RWPE2 (cell line): Measurements from ENCODE around the gene TBC1D5.

Source experiments
- ATAC-seq: fragments of 200-7000 bp; cut with Tn5 transposase; 3 replicates; pipeline ENCODE4 v1.9.1; 2021; ENCODE audit warnings: low read depth
- DNase-seq: peaks from one replicate; pipeline ENCODE4 v3.0.0-alpha.2; 2020; ENCODE audit warnings: low spot score
- H3K27ac ChIP-seq: fragments of 450-650 bp; 2 replicates; pipeline ENCODE4 v1.5.1; 2017; ENCODE audit warnings: mild to moderate bottlenecking; ENCODE audit not compliant: poor library complexity, severe bottlenecking
- H3K27me3 ChIP-seq: fragments of 250-450 bp; sonication (Bioruptor Pico); 2 replicates; pipeline ENCODE4 v1.5.1; 2021; ENCODE audit warnings: mild to moderate bottlenecking, moderate library complexity; ENCODE audit not compliant: insufficient read depth, poor library complexity, severe bottlenecking
- H3K36me3 ChIP-seq: fragments of 250-450 bp; sonication (Bioruptor Pico); 2 replicates; pipeline ENCODE4 v1.5.1; 2020; ENCODE audit warnings: low read depth, mild to moderate bottlenecking, moderate library complexity
- H3K4me1 ChIP-seq: fragments of 250-450 bp; sonication (Bioruptor Pico); 2 replicates; pipeline ENCODE4 v1.5.1; 2021; ENCODE audit warnings: mild to moderate bottlenecking, moderate library complexity; ENCODE audit not compliant: insufficient read depth, poor library complexity, severe bottlenecking
- H3K4me3 ChIP-seq: fragments of 250-450 bp; sonication (Bioruptor Pico); 2 replicates; pipeline ENCODE4 v1.5.1; 2021; ENCODE audit warnings: mild to moderate bottlenecking, moderate library complexity; ENCODE audit not compliant: severe bottlenecking
- H3K9me3 ChIP-seq: fragments of 250-450 bp; sonication (Bioruptor Pico); 2 replicates; pipeline ENCODE4 v1.5.1; 2021; ENCODE audit warnings: mild to moderate bottlenecking, moderate library complexity; ENCODE audit not compliant: severe bottlenecking
- TF ChIP-seq, protein P1 (sequence below): fragments of 450-650 bp; IDR thresholded peaks from one replicate; pipeline ENCODE4 v1.5.1; 2017; ENCODE audit warnings: mild to moderate bottlenecking, moderate library complexity; ENCODE audit not compliant: poor library complexity, severe bottlenecking

Gene TBC1D5

GRCh38 chr3:17634964-17635363 is 107.5 kb downstream of the TBC1D5 start:
- TF ChIP-seq, protein P1, sequence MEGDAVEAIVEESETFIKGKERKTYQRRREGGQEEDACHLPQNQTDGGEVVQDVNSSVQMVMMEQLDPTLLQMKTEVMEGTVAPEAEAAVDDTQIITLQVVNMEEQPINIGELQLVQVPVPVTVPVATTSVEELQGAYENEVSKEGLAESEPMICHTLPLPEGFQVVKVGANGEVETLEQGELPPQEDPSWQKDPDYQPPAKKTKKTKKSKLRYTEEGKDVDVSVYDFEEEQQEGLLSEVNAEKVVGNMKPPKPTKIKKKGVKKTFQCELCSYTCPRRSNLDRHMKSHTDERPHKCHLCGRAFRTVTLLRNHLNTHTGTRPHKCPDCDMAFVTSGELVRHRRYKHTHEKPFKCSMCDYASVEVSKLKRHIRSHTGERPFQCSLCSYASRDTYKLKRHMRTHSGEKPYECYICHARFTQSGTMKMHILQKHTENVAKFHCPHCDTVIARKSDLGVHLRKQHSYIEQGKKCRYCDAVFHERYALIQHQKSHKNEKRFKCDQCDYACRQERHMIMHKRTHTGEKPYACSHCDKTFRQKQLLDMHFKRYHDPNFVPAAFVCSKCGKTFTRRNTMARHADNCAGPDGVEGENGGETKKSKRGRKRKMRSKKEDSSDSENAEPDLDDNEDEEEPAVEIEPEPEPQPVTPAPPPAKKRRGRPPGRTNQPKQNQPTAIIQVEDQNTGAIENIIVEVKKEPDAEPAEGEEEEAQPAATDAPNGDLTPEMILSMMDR: no peak
- H3K4me3 ChIP-seq: no peak overlapping the region
- no peaks in the 10 kb centered on the region for H3K9me3 ChIP-seq
- no peaks in the 10 kb centered on the region for H3K36me3 ChIP-seq
- DNase-seq: no peak
- ATAC-seq: no peak
- H3K4me1 ChIP-seq: peaks cover 31% of the 10 kb centered on the region
- H3K27ac ChIP-seq: no peak overlapping the region
- H3K27me3 ChIP-seq: no peaks in the 10 kb centered on the region

DNA sequence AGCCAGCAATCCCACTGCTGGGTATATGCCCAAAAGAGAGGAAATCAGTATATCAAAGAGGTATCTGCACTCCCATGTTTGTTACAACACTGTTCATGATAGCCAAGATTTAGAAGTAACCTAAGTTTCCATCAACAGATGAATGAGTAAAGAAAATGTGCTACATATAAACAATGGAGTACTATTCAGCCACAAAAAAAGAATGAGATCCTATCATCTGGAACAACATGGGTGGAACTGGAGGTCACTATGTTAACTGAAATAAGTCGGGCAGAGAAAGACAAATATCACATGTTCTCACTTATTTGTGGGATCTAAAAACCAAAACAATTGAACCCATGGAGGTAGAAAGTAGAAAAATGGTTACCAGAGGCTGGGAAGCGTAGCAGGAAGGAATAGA is 108.2 kb downstream of the TBC1D5 start:
- H3K9me3 ChIP-seq: no peaks in the 10 kb centered on the region
- DNase-seq (no peak), ATAC-seq (no peak)
- H3K4me3 ChIP-seq: no peak overlapping the region
- H3K4me1 ChIP-seq: peaks cover 23% of the 10 kb centered on the region
- TF ChIP-seq, protein P1: no peak
- H3K27me3 ChIP-seq: no peaks in the 10 kb centered on the region
- no peaks in the 10 kb centered on the region for H3K36me3 ChIP-seq
- no peak overlapping the region for H3K27ac ChIP-seq

DNA sequence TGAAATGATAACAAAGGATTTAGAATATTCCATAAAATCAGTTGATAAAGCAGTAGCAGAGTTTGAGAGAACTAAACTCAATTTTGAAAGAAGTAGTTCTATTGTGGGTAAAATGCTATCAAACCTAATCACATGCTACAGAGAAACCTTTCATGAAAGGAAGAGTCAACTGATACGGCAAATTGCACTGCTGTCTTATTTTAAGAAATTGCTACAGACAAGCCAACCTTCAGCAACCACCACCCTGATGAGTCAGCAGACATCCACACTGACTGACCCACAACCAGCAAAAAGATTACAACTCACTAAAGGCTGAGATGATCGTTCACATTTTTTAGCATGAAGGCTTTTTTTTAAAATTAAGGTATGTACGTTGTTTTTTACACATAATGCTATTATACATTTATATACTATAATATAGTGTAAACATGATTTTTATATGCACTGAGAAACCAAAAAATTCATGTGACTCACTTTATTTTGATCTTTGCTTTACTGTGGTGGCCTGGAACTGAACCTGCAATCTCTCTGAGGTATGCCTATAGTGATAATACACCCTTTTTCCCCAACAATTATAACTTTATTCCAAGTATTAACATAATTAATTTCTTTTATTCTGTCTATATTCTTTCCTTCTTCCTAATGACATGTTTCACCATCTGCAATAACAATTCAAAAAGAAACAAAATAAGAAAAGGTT is 109.9 kb downstream of the TBC1D5 start:
- no peaks in the 10 kb centered on the region for H3K36me3 ChIP-seq
- H3K27me3 ChIP-seq: no peaks in the 10 kb centered on the region
- peaks cover 8% of the 10 kb centered on the region for H3K4me1 ChIP-seq
- no peak overlapping the region for H3K4me3 ChIP-seq
- TF ChIP-seq, protein P1: no peak
- H3K9me3 ChIP-seq: no peaks in the 10 kb centered on the region
- DNase-seq: no peak
- ATAC-seq: peak; percentile 86
- no peak overlapping the region for H3K27ac ChIP-seq

- Histone ChIP-seq H3K9me3 (no peaks in the 10 kb centered on the region), H3K27me3 (no peaks in the 10 kb centered on the region), H3K4me1 (peaks cover 8% of the 10 kb centered on the region), H3K36me3 (no peaks in the 10 kb centered on the region), H3K27ac (no peak overlapping the region), H3K4me3 (no peak overlapping the region)
- ATAC-seq: no peak
- no peak for DNase-seq
- TF ChIP-seq, protein P1: no peak
Measured at GRCh38 chr3:17631609-17632008, 110.8 kb downstream of the TBC1D5 start.

- H3K9me3 ChIP-seq: no peaks in the 10 kb centered on the region
- H3K27me3 ChIP-seq: no peaks in the 10 kb centered on the region
- DNase-seq: no peak
- H3K27ac ChIP-seq: no peak overlapping the region
- H3K4me1 ChIP-seq: peaks cover 8% of the 10 kb centered on the region
- H3K4me3 ChIP-seq: no peak overlapping the region
- TF ChIP-seq, protein P1: no peak
- H3K36me3 ChIP-seq: no peaks in the 10 kb centered on the region
- no peak for ATAC-seq
Measured at GRCh38 chr3:17629400-17629799, 113.0 kb downstream of the TBC1D5 start.
